Liver (tissue), 9 donors: ENCODE measurements around the gene DAZL. TPM values are rescaled to one million over a fixed set of nuclear protein-coding genes. Genes with fewer than 3 reads are reported as not detected.

Experiments
- DNase-seq: peaks from one replicate; pipeline ENCODE4 v3.0.0-alpha.2; 2017; ENCODE audit warnings: low spot score
- H3K27ac ChIP-seq, 2 donors: one replicate each; pipeline ENCODE4 v1.7.0; 2013; ENCODE audit warnings: inconsistent platforms in 2 of 2, low read length in 2 of 2, control low read depth in 1 of 2, low read depth in 1 of 2, mild to moderate bottlenecking in 1 of 2
- H3K27me3 ChIP-seq, 4 donors: one replicate each; pipeline versions ENCODE4 v1.6.1 to v1.7.0; 2013; ENCODE audit warnings: low read length in 3 of 4, inconsistent platforms in 1 of 4, mild to moderate bottlenecking in 1 of 4, moderate library complexity in 1 of 4; ENCODE audit not compliant: control insufficient read depth in 4 of 4, insufficient read depth in 4 of 4
- H3K36me3 ChIP-seq, 4 donors: one replicate each; pipeline versions ENCODE4 v1.6.1 to v1.7.0; 2013; ENCODE audit warnings: low read length in 3 of 4, mild to moderate bottlenecking in 3 of 4, low read depth in 1 of 4, moderate library complexity in 1 of 4; ENCODE audit not compliant: control insufficient read depth in 4 of 4, insufficient read depth in 3 of 4
- H3K4me1 ChIP-seq, 4 donors: one replicate each; pipeline versions ENCODE4 v1.6.1 to v1.7.0; 2013; ENCODE audit warnings: low read length in 3 of 4, mild to moderate bottlenecking in 3 of 4, moderate library complexity in 1 of 4; ENCODE audit not compliant: control insufficient read depth in 4 of 4, insufficient read depth in 4 of 4
- H3K4me3 ChIP-seq, 3 donors: one replicate each; pipeline versions ENCODE4 v1.6.1 to v1.7.0; 2013; ENCODE audit warnings: low read length in 3 of 3, control low read depth in 1 of 3, low read depth in 1 of 3, mild to moderate bottlenecking in 1 of 3
- H3K9ac ChIP-seq, 2 donors: one replicate each; pipeline ENCODE4 v1.7.0; 2013; ENCODE audit warnings: low read length in 2 of 2, mild to moderate bottlenecking in 2 of 2, moderate library complexity in 2 of 2, control low read depth in 1 of 2, low read depth in 1 of 2
- H3K9me3 ChIP-seq, 4 donors: one replicate each; pipeline versions ENCODE4 v1.6.1 to v1.7.0; 2013; ENCODE audit warnings: low read length in 3 of 4; ENCODE audit not compliant: control insufficient read depth in 4 of 4
- EGR1 ChIP-seq, 2 donors: IDR thresholded peaks; 2 replicates each; pipeline ENCODE4 v1.6.1; 2016 to 2018; ENCODE audit warnings: antibody characterized with exemption in 2 of 2, low read depth in 2 of 2
- FOXA2 ChIP-seq: IDR thresholded peaks from 2 replicates; pipeline ENCODE4 v1.6.1; 2016; ENCODE audit warnings: antibody characterized with exemption
- GABPA ChIP-seq, 2 donors: IDR thresholded peaks in 1 of 2; conservative IDR thresholded peaks in 1 of 2; 2 replicates each; pipeline ENCODE4 v1.6.1; 2016; ENCODE audit warnings: antibody characterized with exemption in 2 of 2, mild to moderate bottlenecking in 1 of 2, moderate library complexity in 1 of 2
- HNF4A ChIP-seq, 2 donors: conservative IDR thresholded peaks; 2 replicates each; pipeline ENCODE4 v1.6.1; 2016; ENCODE audit warnings: antibody characterized with exemption in 2 of 2, mild to moderate bottlenecking in 2 of 2
- HNF4G ChIP-seq: IDR thresholded peaks from 2 replicates; pipeline ENCODE4 v1.6.1; 2016; ENCODE audit warnings: antibody characterized with exemption
- NR2F2 ChIP-seq: IDR thresholded peaks from 2 replicates; pipeline ENCODE4 v1.6.1; 2016; ENCODE audit warnings: antibody characterized with exemption
- RXRA ChIP-seq, 2 donors: IDR thresholded peaks; 2 replicates each; pipeline ENCODE4 v1.6.1; 2017 to 2018; ENCODE audit warnings: antibody characterized with exemption in 2 of 2, mild to moderate bottlenecking in 1 of 2
- SP1 ChIP-seq: IDR thresholded peaks from 2 replicates; pipeline ENCODE4 v1.6.1; 2018; ENCODE audit warnings: antibody characterized with exemption, mild to moderate bottlenecking
- TAF1 ChIP-seq: conservative IDR thresholded peaks from 2 replicates; pipeline ENCODE4 v1.6.1; 2016; ENCODE audit warnings: antibody characterized with exemption, mild to moderate bottlenecking
- YY1 ChIP-seq: IDR thresholded peaks from 2 replicates; pipeline ENCODE4 v1.6.1; 2016; ENCODE audit warnings: antibody characterized with exemption, mild to moderate bottlenecking
- WGBS: extraction: QIAGEN DNeasy Blood & Tissue Kit; methylation state at CpG from one replicate; pipeline ENCODE4 v1.1.7; 2013; 5-methylcytosine and 5-hydroxymethylcytosine counted together
- polyA plus RNA-seq, 2 donors: library from polyadenylated mRNA; stranded (reverse) in 1 of 2; unstranded in 1 of 2; fragments of 200-250 nt in 1 of 2; fragments of >200 nt in 1 of 2; fragmentation: Nextera tagmentation in 1 of 2; extraction: Ambion mirVana in 1 of 2; gene quantifications; one replicate each; pipeline versions ENCODE4 v1.2.1 to v1.2.3, GENCODE V29; 2013 to 2015
- total RNA-seq, 2 donors: library from RNA; depleted of rRNA; stranded (reverse); fragments of >200 nt; gene quantifications; one replicate each; pipeline ENCODE4 v1.2.3, GENCODE V29; 2014
- TF ChIP-seq, protein P1 (sequence below): fragments of 150-350 bp; IDR thresholded peaks from 2 replicates; pipeline ENCODE4 v1.5.1; 2017; ENCODE audit warnings: improper control_type of control experiment, low read depth, low read length; ENCODE audit not compliant: missing input control
- TF ChIP-seq, protein P2 (sequence below): IDR thresholded peaks from 2 replicates; pipeline ENCODE4 v1.6.1; 2016; ENCODE audit warnings: antibody characterized with exemption
- TF ChIP-seq, protein P3 (sequence below): IDR thresholded peaks from 2 replicates; pipeline ENCODE4 v1.6.1; 2016; ENCODE audit warnings: antibody characterized with exemption
- TF ChIP-seq, protein P4 (sequence below): IDR thresholded peaks from 2 replicates; pipeline ENCODE4 v1.6.1; 2016; ENCODE audit warnings: antibody characterized with exemption, mild to moderate bottlenecking
- TF ChIP-seq, protein P5 (sequence below): IDR thresholded peaks from 2 replicates; pipeline ENCODE4 v1.6.1; 2016; ENCODE audit warnings: antibody characterized with exemption
- donor health status: healthy.
- donor health status: healthy.
- donor health status: healthy.
- donor health status: healthy.
- donor health status: healthy.

The DAZL gene
- total and polyA plus RNA-seq, 4 donors = not detected

DNA sequence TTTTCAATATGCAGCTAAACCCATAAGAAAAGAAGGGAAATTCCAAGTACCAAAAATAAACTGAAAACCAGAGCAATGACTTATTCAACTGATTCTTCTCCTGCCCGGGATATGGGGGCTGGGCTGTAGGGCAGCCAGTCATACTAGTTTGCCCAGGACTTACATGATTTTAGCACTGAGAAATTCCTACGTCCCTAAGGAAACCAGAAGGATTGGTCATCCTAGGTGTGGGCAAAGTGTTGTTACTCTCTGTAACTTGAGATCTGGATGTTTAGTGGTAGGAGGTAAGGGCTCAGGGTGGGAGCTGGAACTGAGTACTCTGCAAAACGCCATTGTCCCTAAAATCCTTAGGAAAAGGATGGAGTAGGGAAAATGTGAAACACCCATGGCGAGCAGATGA is 1.2 kb upstream of the DAZL start:
- no peaks in the 10 kb centered on the region for H3K36me3 ChIP-seq
- WGBS = 83% methylated on average over 4 of the region's 4 CpGs
- TF ChIP-seq RXRA (IDR thresholded peaks at IDR 0.05) (no peak), TAF1 (no peak), HNF4A (conservative IDR thresholded peaks at IDR 0.05) (no peak), FOXA2 (no peak), EGR1 (IDR thresholded peaks at IDR 0.05; ENCODE audit: low read depth in 2 of 2) (no peak), SP1 (no peak), NR2F2 (no peak), GABPA (IDR thresholded peaks at IDR 0.05 in 1 of 2, conservative IDR thresholded peaks at IDR 0.05 in 1 of 2) (no peak), YY1 (no peak), HNF4G (no peak)
- TF ChIP-seq, protein P1, sequence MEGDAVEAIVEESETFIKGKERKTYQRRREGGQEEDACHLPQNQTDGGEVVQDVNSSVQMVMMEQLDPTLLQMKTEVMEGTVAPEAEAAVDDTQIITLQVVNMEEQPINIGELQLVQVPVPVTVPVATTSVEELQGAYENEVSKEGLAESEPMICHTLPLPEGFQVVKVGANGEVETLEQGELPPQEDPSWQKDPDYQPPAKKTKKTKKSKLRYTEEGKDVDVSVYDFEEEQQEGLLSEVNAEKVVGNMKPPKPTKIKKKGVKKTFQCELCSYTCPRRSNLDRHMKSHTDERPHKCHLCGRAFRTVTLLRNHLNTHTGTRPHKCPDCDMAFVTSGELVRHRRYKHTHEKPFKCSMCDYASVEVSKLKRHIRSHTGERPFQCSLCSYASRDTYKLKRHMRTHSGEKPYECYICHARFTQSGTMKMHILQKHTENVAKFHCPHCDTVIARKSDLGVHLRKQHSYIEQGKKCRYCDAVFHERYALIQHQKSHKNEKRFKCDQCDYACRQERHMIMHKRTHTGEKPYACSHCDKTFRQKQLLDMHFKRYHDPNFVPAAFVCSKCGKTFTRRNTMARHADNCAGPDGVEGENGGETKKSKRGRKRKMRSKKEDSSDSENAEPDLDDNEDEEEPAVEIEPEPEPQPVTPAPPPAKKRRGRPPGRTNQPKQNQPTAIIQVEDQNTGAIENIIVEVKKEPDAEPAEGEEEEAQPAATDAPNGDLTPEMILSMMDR = no peak
- TF ChIP-seq, protein P2, sequence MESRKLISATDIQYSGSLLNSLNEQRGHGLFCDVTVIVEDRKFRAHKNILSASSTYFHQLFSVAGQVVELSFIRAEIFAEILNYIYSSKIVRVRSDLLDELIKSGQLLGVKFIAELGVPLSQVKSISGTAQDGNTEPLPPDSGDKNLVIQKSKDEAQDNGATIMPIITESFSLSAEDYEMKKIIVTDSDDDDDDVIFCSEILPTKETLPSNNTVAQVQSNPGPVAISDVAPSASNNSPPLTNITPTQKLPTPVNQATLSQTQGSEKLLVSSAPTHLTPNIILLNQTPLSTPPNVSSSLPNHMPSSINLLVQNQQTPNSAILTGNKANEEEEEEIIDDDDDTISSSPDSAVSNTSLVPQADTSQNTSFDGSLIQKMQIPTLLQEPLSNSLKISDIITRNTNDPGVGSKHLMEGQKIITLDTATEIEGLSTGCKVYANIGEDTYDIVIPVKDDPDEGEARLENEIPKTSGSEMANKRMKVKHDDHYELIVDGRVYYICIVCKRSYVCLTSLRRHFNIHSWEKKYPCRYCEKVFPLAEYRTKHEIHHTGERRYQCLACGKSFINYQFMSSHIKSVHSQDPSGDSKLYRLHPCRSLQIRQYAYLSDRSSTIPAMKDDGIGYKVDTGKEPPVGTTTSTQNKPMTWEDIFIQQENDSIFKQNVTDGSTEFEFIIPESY = no peak
- TF ChIP-seq, protein P3, sequence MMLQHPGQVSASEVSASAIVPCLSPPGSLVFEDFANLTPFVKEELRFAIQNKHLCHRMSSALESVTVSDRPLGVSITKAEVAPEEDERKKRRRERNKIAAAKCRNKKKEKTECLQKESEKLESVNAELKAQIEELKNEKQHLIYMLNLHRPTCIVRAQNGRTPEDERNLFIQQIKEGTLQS = no peak

DNA sequence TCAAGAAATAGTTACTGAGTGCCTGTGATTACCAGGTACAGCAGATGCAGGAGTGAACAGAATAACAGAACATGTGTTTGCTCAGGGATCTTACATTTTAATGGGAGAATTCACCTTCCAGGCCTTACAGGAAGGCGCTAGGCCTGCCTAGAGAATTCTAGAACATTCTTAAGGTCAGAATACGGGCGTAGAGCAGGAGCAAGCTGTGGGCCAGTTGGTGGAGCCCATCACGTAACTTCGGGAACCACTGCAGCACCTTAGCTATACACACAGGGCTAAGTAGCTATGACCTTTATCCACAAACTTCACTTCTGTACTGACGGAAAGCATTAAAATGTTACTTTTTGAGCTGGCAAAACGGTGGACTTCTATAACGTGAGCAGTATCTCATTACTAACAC is 743 bp upstream of the DAZL start:
- no peak for DNase-seq
- Histone ChIP-seq H3K9me3 (no peaks in the 10 kb centered on the region), H3K27ac (no peak overlapping the region), H3K4me1 (no peaks in the 10 kb centered on the region), H3K27me3 (no peaks in the 10 kb centered on the region), H3K9ac (no peak overlapping the region), H3K36me3 (no peaks in the 10 kb centered on the region), H3K4me3 (no peak overlapping the region)
- TF ChIP-seq HNF4G (no peak), GABPA (IDR thresholded peaks at IDR 0.05 in 1 of 2, conservative IDR thresholded peaks at IDR 0.05 in 1 of 2) (no peak)
- TF ChIP-seq, protein P1 = no peak
- TF ChIP-seq, protein P4, sequence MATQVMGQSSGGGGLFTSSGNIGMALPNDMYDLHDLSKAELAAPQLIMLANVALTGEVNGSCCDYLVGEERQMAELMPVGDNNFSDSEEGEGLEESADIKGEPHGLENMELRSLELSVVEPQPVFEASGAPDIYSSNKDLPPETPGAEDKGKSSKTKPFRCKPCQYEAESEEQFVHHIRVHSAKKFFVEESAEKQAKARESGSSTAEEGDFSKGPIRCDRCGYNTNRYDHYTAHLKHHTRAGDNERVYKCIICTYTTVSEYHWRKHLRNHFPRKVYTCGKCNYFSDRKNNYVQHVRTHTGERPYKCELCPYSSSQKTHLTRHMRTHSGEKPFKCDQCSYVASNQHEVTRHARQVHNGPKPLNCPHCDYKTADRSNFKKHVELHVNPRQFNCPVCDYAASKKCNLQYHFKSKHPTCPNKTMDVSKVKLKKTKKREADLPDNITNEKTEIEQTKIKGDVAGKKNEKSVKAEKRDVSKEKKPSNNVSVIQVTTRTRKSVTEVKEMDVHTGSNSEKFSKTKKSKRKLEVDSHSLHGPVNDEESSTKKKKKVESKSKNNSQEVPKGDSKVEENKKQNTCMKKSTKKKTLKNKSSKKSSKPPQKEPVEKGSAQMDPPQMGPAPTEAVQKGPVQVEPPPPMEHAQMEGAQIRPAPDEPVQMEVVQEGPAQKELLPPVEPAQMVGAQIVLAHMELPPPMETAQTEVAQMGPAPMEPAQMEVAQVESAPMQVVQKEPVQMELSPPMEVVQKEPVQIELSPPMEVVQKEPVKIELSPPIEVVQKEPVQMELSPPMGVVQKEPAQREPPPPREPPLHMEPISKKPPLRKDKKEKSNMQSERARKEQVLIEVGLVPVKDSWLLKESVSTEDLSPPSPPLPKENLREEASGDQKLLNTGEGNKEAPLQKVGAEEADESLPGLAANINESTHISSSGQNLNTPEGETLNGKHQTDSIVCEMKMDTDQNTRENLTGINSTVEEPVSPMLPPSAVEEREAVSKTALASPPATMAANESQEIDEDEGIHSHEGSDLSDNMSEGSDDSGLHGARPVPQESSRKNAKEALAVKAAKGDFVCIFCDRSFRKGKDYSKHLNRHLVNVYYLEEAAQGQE = no peak
- TF ChIP-seq, protein P5, sequence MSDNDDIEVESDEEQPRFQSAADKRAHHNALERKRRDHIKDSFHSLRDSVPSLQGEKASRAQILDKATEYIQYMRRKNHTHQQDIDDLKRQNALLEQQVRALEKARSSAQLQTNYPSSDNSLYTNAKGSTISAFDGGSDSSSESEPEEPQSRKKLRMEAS = no peak
- 95% methylated on average over 8 of the region's 8 CpGs for WGBS

More for the DNA sequence above, 1.2 kb upstream of the DAZL start:
- no peak for DNase-seq
- Histone ChIP-seq H3K27ac (no peak overlapping the region), H3K4me1 (no peaks in the 10 kb centered on the region), H3K9ac (no peak overlapping the region), H3K9me3 (no peaks in the 10 kb centered on the region), H3K27me3 (no peaks in the 10 kb centered on the region), H3K4me3 (no peak overlapping the region)
